Mesenchymal stem cell (in vitro differentiated cells and primary cell): ENCODE measurements around the gene MYF5.

Experiments
- DNase-seq: peaks from one replicate; pipeline ENCODE4 v3.0.0-alpha.2; 2013
- H2AFZ ChIP-seq: one replicate; pipeline ENCODE4 v1.6.1; 2013; ENCODE audit warnings: low read depth, mild to moderate bottlenecking, control low read depth, inconsistent platforms, low read length, moderate library complexity
- H2AK5ac ChIP-seq: 2 replicates; pipeline ENCODE4 v1.6.1; 2013; ENCODE audit warnings: low read length, moderate library complexity, mild to moderate bottlenecking, inconsistent platforms; ENCODE audit not compliant: severe bottlenecking
- H2BK120ac ChIP-seq: one replicate; pipeline ENCODE4 v1.6.1; 2013; ENCODE audit warnings: low read depth, mild to moderate bottlenecking, inconsistent platforms, low read length, moderate library complexity
- H2BK12ac ChIP-seq, 2 experiments: one replicate each; pipeline ENCODE4 v1.6.1; 2013; ENCODE audit warnings: inconsistent platforms in 2 of 2, low read length in 2 of 2, mild to moderate bottlenecking in 2 of 2, moderate library complexity in 2 of 2, control low read depth in 1 of 2
- H2BK15ac ChIP-seq: one replicate; pipeline ENCODE4 v1.6.1; 2013; ENCODE audit warnings: mild to moderate bottlenecking, low read depth, inconsistent platforms; ENCODE audit not compliant: poor library complexity, severe bottlenecking
- H2BK5ac ChIP-seq: 2 replicates; pipeline ENCODE4 v1.6.1; 2013; ENCODE audit warnings: low read depth, mild to moderate bottlenecking, low read length, control low read depth, inconsistent platforms; ENCODE audit not compliant: poor library complexity, severe bottlenecking
- H3K14ac ChIP-seq, 2 experiments: one replicate each; pipeline ENCODE4 v1.6.1; 2013; ENCODE audit warnings: inconsistent platforms in 2 of 2, low read length in 2 of 2, control low read depth in 1 of 2, mild to moderate bottlenecking in 1 of 2, moderate library complexity in 1 of 2
- H3K18ac ChIP-seq, 2 experiments: one replicate each; pipeline ENCODE4 v1.6.1; 2013; ENCODE audit warnings: inconsistent platforms in 2 of 2, low read length in 2 of 2, control low read depth in 1 of 2, low read depth in 1 of 2, mild to moderate bottlenecking in 1 of 2
- H3K23ac ChIP-seq, 2 experiments: one replicate each; pipeline ENCODE4 v1.6.1; 2013; ENCODE audit warnings: inconsistent platforms in 2 of 2, low read length in 2 of 2, mild to moderate bottlenecking in 2 of 2, moderate library complexity in 2 of 2, control low read depth in 1 of 2
- H3K27ac ChIP-seq: 2 replicates; pipeline ENCODE4 v1.5.1; 2013; ENCODE audit warnings: mild to moderate bottlenecking, moderate library complexity, low read length, control low read depth, inconsistent platforms; ENCODE audit not compliant: poor library complexity, severe bottlenecking
- H3K27me3 ChIP-seq, 2 experiments: 2 replicates each; pipeline versions ENCODE4 v1.6.1 to v1.7.0; 2013; ENCODE audit warnings: low read length in 2 of 2, mild to moderate bottlenecking in 2 of 2, moderate library complexity in 2 of 2, control low read depth in 1 of 2, inconsistent platforms in 1 of 2; ENCODE audit not compliant: control insufficient read depth in 1 of 2, insufficient read depth in 1 of 2
- H3K36me3 ChIP-seq, 2 experiments: 2 replicates each; pipeline versions ENCODE4 v1.6.1 to v1.7.0; 2013; ENCODE audit warnings: low read length in 2 of 2, control low read depth in 1 of 2, inconsistent platforms in 1 of 2, low read depth in 1 of 2, mild to moderate bottlenecking in 1 of 2; ENCODE audit not compliant: insufficient read depth in 2 of 2, control insufficient read depth in 1 of 2
- H3K4ac ChIP-seq, 2 experiments: one replicate each; pipeline ENCODE4 v1.6.1; 2013; ENCODE audit warnings: inconsistent platforms in 2 of 2, low read length in 2 of 2, mild to moderate bottlenecking in 2 of 2, moderate library complexity in 2 of 2, control low read depth in 1 of 2, low read depth in 1 of 2
- H3K4me1 ChIP-seq: 2 replicates; pipeline ENCODE4 v1.6.1; 2013; ENCODE audit warnings: low read depth, low read length, control low read depth; ENCODE audit not compliant: control insufficient read depth, insufficient read depth
- H3K4me2 ChIP-seq: 2 replicates; pipeline ENCODE4 v1.6.1; 2013; ENCODE audit warnings: low read length, mild to moderate bottlenecking, inconsistent platforms; ENCODE audit not compliant: poor library complexity, severe bottlenecking
- H3K4me3 ChIP-seq, 2 experiments: 2 replicates each; pipeline versions ENCODE4 v1.5.1 to v1.7.0; 2013; ENCODE audit warnings: low read length in 2 of 2, mild to moderate bottlenecking in 2 of 2, control low read depth in 1 of 2, low read depth in 1 of 2; ENCODE audit not compliant: insufficient read depth in 1 of 2
- H3K79me1 ChIP-seq: replicated peaks from 2 replicates; pipeline ENCODE4 v1.6.1; 2013; ENCODE audit warnings: mild to moderate bottlenecking, control low read depth, low read length, inconsistent platforms; ENCODE audit not compliant: poor library complexity, severe bottlenecking
- H3K9ac ChIP-seq: 2 replicates; pipeline ENCODE4 v1.7.0; 2013; ENCODE audit warnings: mild to moderate bottlenecking, low read length, moderate library complexity
- H3K9me3 ChIP-seq: 2 replicates; pipeline ENCODE4 v1.7.0; 2013; ENCODE audit warnings: mild to moderate bottlenecking, low read length; ENCODE audit not compliant: control insufficient read depth
- H4K8ac ChIP-seq: one replicate; pipeline ENCODE4 v1.6.1; 2013; ENCODE audit warnings: inconsistent platforms, mild to moderate bottlenecking, low read length, moderate library complexity
- H4K91ac ChIP-seq: one replicate; pipeline ENCODE4 v1.6.1; 2013; ENCODE audit warnings: mild to moderate bottlenecking, low read length, inconsistent platforms
- WGBS: methylation state at CpG from one replicate; pipeline ENCODE4 v1.1.7; 2013; ENCODE audit warnings: mixed read lengths; 5-methylcytosine and 5-hydroxymethylcytosine counted together

Gene MYF5

DNA sequence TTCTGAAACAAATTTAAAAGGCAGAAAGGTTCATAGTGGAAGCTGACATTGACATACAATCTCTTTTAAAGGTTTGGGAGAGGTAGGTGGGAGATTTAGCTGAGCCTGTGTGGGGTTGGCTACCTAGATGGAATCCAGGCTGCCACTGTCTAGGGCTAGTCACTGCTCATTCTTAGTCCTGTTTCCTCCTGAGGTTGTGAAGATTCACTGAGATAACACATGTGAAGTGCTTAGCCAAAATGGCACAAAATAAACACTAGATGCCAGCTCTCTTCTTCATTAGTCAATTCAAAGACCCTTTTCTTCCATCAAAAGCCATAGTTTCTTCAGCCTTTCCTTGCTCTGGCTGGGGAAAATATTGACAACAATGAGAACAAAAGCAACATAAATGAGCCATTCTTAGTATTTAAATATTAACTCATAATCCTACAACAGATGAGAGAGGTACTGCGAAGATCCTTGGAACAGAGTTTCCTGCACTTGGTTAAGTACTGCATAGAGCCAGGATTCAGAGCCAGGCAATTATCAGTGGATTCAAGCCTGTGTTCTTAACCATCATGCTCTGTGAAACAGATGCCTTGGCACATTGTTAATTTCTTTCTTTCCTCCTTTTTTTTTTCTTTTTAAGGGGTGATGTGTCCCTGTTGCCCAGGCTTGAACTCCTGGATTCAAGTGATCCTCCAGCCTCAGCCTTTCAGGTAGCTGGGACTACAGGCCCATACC, 5.8 kb upstream of the MYF5 start:
- Histone ChIP-seq H4K8ac (no peak overlapping the region), H3K4me1 (peaks cover 11% of the 10 kb centered on the region), H3K79me1 (no peaks in the 10 kb centered on the region), H3K23ac (no peak overlapping the region), H3K27me3 (peaks cover 0 to 56% of the 10 kb centered on the region in 2 experiments), H2AFZ (no peak overlapping the region), H3K18ac (no peak overlapping the region), H3K9ac (no peak overlapping the region), H3K27ac (no peak overlapping the region), H2BK5ac (no peak overlapping the region), H2BK12ac (no peak overlapping the region), H3K9me3 (no peaks in the 10 kb centered on the region), H3K4me3 (no peak overlapping the region), H2AK5ac (no peak overlapping the region), H3K14ac (no peak overlapping the region), H2BK120ac (no peak overlapping the region), H2BK15ac (no peak overlapping the region), H4K91ac (no peak overlapping the region), H3K4me2 (no peak overlapping the region), H3K36me3 (no peaks in the 10 kb centered on the region), H3K4ac (no peak overlapping the region)
- WGBS, result 88% methylated on average over 1 of the region's 1 CpG
- DNase-seq, result no peak

- H3K9me3 ChIP-seq, result no peaks in the 10 kb centered on the region
- H3K27ac ChIP-seq, result no peak overlapping the region
- H2BK5ac ChIP-seq, result no peak overlapping the region
- no peak overlapping the region for H2BK12ac ChIP-seq
- H3K9ac ChIP-seq, result no peak overlapping the region
- H2BK120ac ChIP-seq, result no peak overlapping the region
- H3K14ac ChIP-seq, result no peak overlapping the region
- H3K79me1 ChIP-seq, result no peaks in the 10 kb centered on the region
- H2BK15ac ChIP-seq, result no peak overlapping the region
- no peak overlapping the region for H2AK5ac ChIP-seq
- no peak overlapping the region for H3K23ac ChIP-seq
- no peak overlapping the region for H3K18ac ChIP-seq
- H3K4me1 ChIP-seq, result peaks cover 11% of the 10 kb centered on the region
- H3K36me3 ChIP-seq, result no peaks in the 10 kb centered on the region
- no peak overlapping the region for H4K8ac ChIP-seq
- WGBS, result no CpG with 5 or more reads among the region's 1 CpG
- no peak overlapping the region for H2AFZ ChIP-seq
- H3K27me3 ChIP-seq, result peaks cover 0 to 66% of the 10 kb centered on the region in 2 experiments
- DNase-seq, result no peak
- no peak overlapping the region for H3K4me2 ChIP-seq
- no peak overlapping the region for H4K91ac ChIP-seq
- no peak overlapping the region for H3K4ac ChIP-seq
- H3K4me3 ChIP-seq, result no peak overlapping the region
Measured at GRCh38 chr12:80711866-80712265, 4.8 kb upstream of the MYF5 start.

DNA sequence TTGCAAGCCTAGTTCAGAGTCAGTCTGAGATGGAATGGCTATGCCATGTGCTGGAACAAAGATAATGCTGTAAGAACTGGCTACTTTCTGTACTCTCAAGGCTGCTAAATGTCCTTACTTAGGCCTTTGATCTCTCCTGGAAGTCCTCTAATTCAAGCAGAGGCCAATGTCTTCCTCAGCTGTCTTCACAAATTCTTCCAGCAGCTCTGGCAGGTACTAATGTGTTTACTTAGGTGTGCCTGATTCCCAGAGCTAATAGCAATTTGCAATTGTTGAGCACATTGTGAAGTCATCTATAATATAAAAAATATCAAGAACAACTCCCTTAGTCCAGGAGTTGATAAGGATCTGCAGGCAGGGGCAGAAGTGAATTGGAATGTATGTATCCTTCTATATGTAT, 3.8 kb upstream of the MYF5 start:
- Histone ChIP-seq H4K8ac (no peak overlapping the region), H2BK5ac (no peak overlapping the region), H2AK5ac (no peak overlapping the region), H3K18ac (no peak overlapping the region), H3K23ac (no peak overlapping the region), H4K91ac (no peak overlapping the region), H3K79me1 (no peaks in the 10 kb centered on the region), H3K27ac (no peak overlapping the region), H2BK12ac (no peak overlapping the region), H3K4me1 (peaks cover 9% of the 10 kb centered on the region), H2BK15ac (no peak overlapping the region), H3K9ac (no peak overlapping the region), H3K4me3 (no peak overlapping the region), H2AFZ (no peak overlapping the region), H3K36me3 (no peaks in the 10 kb centered on the region), H3K14ac (no peak overlapping the region), H3K9me3 (peaks cover 2% of the 10 kb centered on the region), H2BK120ac (no peak overlapping the region), H3K4me2 (no peak overlapping the region), H3K27me3 (peaks cover 0 to 70% of the 10 kb centered on the region in 2 experiments), H3K4ac (no peak overlapping the region)
- no peak for DNase-seq

- peaks cover 6% of the 10 kb centered on the region for H3K4me1 ChIP-seq
- peak overlapping the region in 1 of 2 experiments; percentile 74 for H3K4me3 ChIP-seq
- H3K4me2 ChIP-seq, result peak overlapping the region; percentile 78
- no peak overlapping the region for H3K4ac ChIP-seq
- no peaks in the 10 kb centered on the region for H3K36me3 ChIP-seq
- no peak for DNase-seq
- no peak overlapping the region for H4K91ac ChIP-seq
- no peak overlapping the region for H2BK15ac ChIP-seq
- H3K9ac ChIP-seq, result no peak overlapping the region
- H3K79me1 ChIP-seq, result no peaks in the 10 kb centered on the region
- no peak overlapping the region for H2BK12ac ChIP-seq
- no peak overlapping the region for H2BK120ac ChIP-seq
- H3K9me3 ChIP-seq, result peaks cover 2% of the 10 kb centered on the region
- no peak overlapping the region for H2AFZ ChIP-seq
- 78% methylated on average over 1 of the region's 4 CpGs for WGBS
- H3K18ac ChIP-seq, result no peak overlapping the region
- H3K27ac ChIP-seq, result no peak overlapping the region
- no peak overlapping the region for H2AK5ac ChIP-seq
- no peak overlapping the region for H3K14ac ChIP-seq
- no peak overlapping the region for H2BK5ac ChIP-seq
- peaks cover 0 to 69% of the 10 kb centered on the region in 2 experiments for H3K27me3 ChIP-seq
- H4K8ac ChIP-seq, result no peak overlapping the region
- no peak overlapping the region for H3K23ac ChIP-seq
Measured at GRCh38 chr12:80713419-80713818, 3.3 kb upstream of the MYF5 start.
